WTC11 (cell line): ENCODE results near the gene TMCC1. TPM values are rescaled to one million over a fixed set of nuclear protein-coding genes. Genes with fewer than 3 reads are reported as not detected.

ENCODE experiments used
- ATAC-seq: fragments of 200-7000 bp; cut with Tn5 transposase; 2 replicates; pipeline ENCODE4 v1.10.0; 2021; ENCODE audit warnings: mild to moderate bottlenecking, moderate library complexity
- CTCF ChIA-PET: fragments of 300-600 bp; sonication (Branson Sonifier 250); formaldehyde crosslinking; loops from one replicate; lab custom pipeline; 2021; ENCODE audit warnings: antibody characterized with exemption; lab: Charles Lee
- POLR2A ChIA-PET: fragments of 350-600 bp; sonication (Branson Sonifier 250); formaldehyde crosslinking; loops from one replicate; lab custom pipeline; 2021; ENCODE audit warnings: antibody characterized with exemption; lab: Charles Lee
- DNase-seq: peaks from one replicate; pipeline ENCODE4 v3.0.0; 2021; ENCODE audit warnings: low spot score
- H3K27ac Mint-ChIP-seq: 2 replicates; pipeline ENCODE4 v1.8.0; 2021; ENCODE audit warnings: mixed read lengths
- H3K27me3 Mint-ChIP-seq: 2 replicates; pipeline ENCODE4 v1.8.0; 2021; ENCODE audit warnings: low read depth, mild to moderate bottlenecking, moderate library complexity, mixed read lengths
- H3K36me3 Mint-ChIP-seq: 2 replicates; pipeline ENCODE4 v1.8.0; 2021; ENCODE audit warnings: mixed read lengths
- H3K4me1 Mint-ChIP-seq: 2 replicates; pipeline ENCODE4 v1.8.0; 2022; ENCODE audit warnings: mixed read lengths
- H3K4me3 Mint-ChIP-seq: 2 replicates; pipeline ENCODE4 v1.8.0; 2021; ENCODE audit warnings: mild to moderate bottlenecking, moderate library complexity, mixed read lengths
- H3K9me3 Mint-ChIP-seq: 2 replicates; pipeline ENCODE4 v1.8.0; 2021; ENCODE audit warnings: mixed read lengths
- ATF1 ChIP-seq: sonication (generic); formaldehyde crosslinking; IDR thresholded peaks from 2 replicates; pipeline ENCODE4 v1.8.1; 2023; ENCODE audit warnings: mild to moderate bottlenecking, moderate library complexity, missing genetic modification reagents
- CREB1 ChIP-seq: sonication (generic); formaldehyde crosslinking; IDR thresholded peaks from 2 replicates; pipeline ENCODE4 v1.8.0; 2023; ENCODE audit warnings: mild to moderate bottlenecking, missing genetic modification reagents
- E2F5 ChIP-seq: sonication (generic); formaldehyde crosslinking; IDR thresholded peaks from 2 replicates; pipeline ENCODE4 v1.8.1; 2022; ENCODE audit warnings: mild to moderate bottlenecking, moderate library complexity, missing genetic modification reagents
- ERG ChIP-seq: fragments of 250-450 bp; sonication (Bioruptor Pico); IDR thresholded peaks from 2 replicates; pipeline ENCODE4 v1.8.0; 2021; ENCODE audit warnings: mild to moderate bottlenecking
- FOXP1 ChIP-seq: sonication (generic); formaldehyde crosslinking; IDR thresholded peaks from 2 replicates; pipeline ENCODE4 v1.8.0; 2022; ENCODE audit warnings: missing genetic modification reagents, mild to moderate bottlenecking, moderate library complexity, borderline replicate concordance
- GABPB1 ChIP-seq: sonication (generic); formaldehyde crosslinking; IDR thresholded peaks from 2 replicates; pipeline ENCODE4 v1.8.1; 2023; ENCODE audit warnings: mild to moderate bottlenecking, missing genetic modification reagents
- HMGA2 ChIP-seq: fragments of 250-450 bp; sonication (Bioruptor Pico); IDR thresholded peaks from 2 replicates; pipeline ENCODE4 v1.4.0; 2021; ENCODE audit warnings: mild to moderate bottlenecking, moderate library complexity
- JAZF1 ChIP-seq: fragments of 250-450 bp; sonication (Bioruptor Pico); IDR thresholded peaks from 2 replicates; pipeline ENCODE4 v1.9.0; 2021; ENCODE audit warnings: moderate library complexity, mild to moderate bottlenecking, inconsistent platforms
- KAT7 ChIP-seq: sonication (generic); formaldehyde crosslinking; IDR thresholded peaks from 2 replicates; pipeline ENCODE4 v1.8.1; 2023; ENCODE audit warnings: missing genetic modification reagents, mild to moderate bottlenecking, borderline replicate concordance
- MYBL2 ChIP-seq: sonication (generic); formaldehyde crosslinking; IDR thresholded peaks from 2 replicates; pipeline ENCODE4 v1.8.1; 2023; ENCODE audit warnings: mild to moderate bottlenecking, moderate library complexity, missing genetic modification reagents
- NR1H2 ChIP-seq: sonication (generic); formaldehyde crosslinking; IDR thresholded peaks from 2 replicates; pipeline ENCODE4 v1.9.0; 2021; ENCODE audit warnings: mild to moderate bottlenecking, moderate library complexity, missing genetic modification reagents
- NR2C2 ChIP-seq: sonication (generic); formaldehyde crosslinking; IDR thresholded peaks from 2 replicates; pipeline ENCODE4 v1.8.0; 2022; ENCODE audit warnings: mild to moderate bottlenecking, missing genetic modification reagents
- NR3C1 ChIP-seq: sonication (generic); formaldehyde crosslinking; conservative IDR thresholded peaks from 2 replicates; pipeline ENCODE4 v1.8.1; 2023; ENCODE audit warnings: low read depth, mild to moderate bottlenecking, missing genetic modification reagents
- TCF7 ChIP-seq: sonication (generic); formaldehyde crosslinking; IDR thresholded peaks from 2 replicates; pipeline ENCODE4 v1.8.0; 2022; ENCODE audit warnings: mild to moderate bottlenecking, low read depth, missing genetic modification reagents, moderate library complexity
- ZNF512 ChIP-seq: sonication (generic); formaldehyde crosslinking; IDR thresholded peaks from 2 replicates; pipeline ENCODE4 v1.8.1; 2022; ENCODE audit warnings: missing genetic modification reagents, borderline replicate concordance
- ZNF532 ChIP-seq: fragments of 250-450 bp; sonication (Bioruptor Pico); IDR thresholded peaks from 2 replicates; pipeline ENCODE4 v1.9.0; 2021; ENCODE audit warnings: mild to moderate bottlenecking, borderline replicate concordance
- total RNA-seq: library from RNA; stranded (reverse); gene quantifications from 3 replicates; pipeline ENCODE4 v1.2.3, GENCODE V29; 2021
- TF ChIP-seq, protein P1 (sequence below): sonication (generic); formaldehyde crosslinking; IDR thresholded peaks from 2 replicates; pipeline ENCODE4 v1.8.1; 2022; ENCODE audit warnings: low read depth, mild to moderate bottlenecking, moderate library complexity, missing genetic modification reagents, borderline replicate concordance
- TF ChIP-seq, protein P2 (sequence below): sonication (generic); formaldehyde crosslinking; IDR thresholded peaks from 2 replicates; pipeline ENCODE4 v1.8.0; 2022; ENCODE audit warnings: mild to moderate bottlenecking, missing genetic modification reagents

TMCC1 gene
- total RNA-seq, 1 experiment from 2014 or later: 29.3 TPM

DNA sequence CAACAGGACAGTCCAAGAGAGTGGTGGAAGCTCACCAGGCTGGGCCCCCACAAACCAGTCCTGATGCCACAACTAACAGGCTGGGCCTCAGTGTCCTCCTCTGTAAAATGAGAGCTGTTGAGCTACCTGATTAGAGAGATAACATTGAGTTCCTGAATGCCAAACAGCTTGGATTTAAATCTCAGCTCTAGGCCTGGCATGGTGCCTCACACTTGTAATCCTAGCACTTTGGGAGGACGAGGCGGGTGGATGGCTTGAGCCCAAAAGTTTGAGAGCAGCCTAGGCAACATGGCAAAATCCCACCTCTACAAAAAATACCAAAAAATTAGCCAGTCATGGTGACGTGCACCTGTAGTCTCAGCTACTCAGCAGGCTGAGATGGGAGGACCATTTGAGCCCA is 20.1 kb upstream of the TMCC1 start:
- Mint-ChIP-seq H3K9me3 (peaks cover 52% of the 10 kb centered on the region), H3K4me3 (no peak overlapping the region), H3K27me3 (peaks cover 4% of the 10 kb centered on the region), H3K36me3 (peaks cover 25% of the 10 kb centered on the region), H3K4me1 (no peaks in the 10 kb centered on the region), H3K27ac (no peak overlapping the region)
- ATAC-seq: no peak
- DNase-seq: no peak
- CTCF ChIA-PET: interaction anchor here (0.7 kb wide), 1 partner anchor 287 kb away, joined by 3 read pairs; no protein-coding TSS in a partner anchor
- TF ChIP-seq TCF7 (no peak), JAZF1 (no peak), ERG (CRISPR knock-in tag) (no peak), NR3C1 (CRISPR knock-in tag) (no peak), ATF1 (CRISPR knock-in tag) (no peak), CREB1 (CRISPR knock-in tag) (no peak), FOXP1 (CRISPR knock-in tag) (no peak), ZNF532 (CRISPR knock-in tag) (no peak), MYBL2 (CRISPR knock-in tag) (no peak), HMGA2 (CRISPR knock-in tag) (no peak), NR2C2 (CRISPR knock-in tag) (no peak), GABPB1 (CRISPR knock-in tag) (no peak), KAT7 (CRISPR knock-in tag) (no peak), ZNF512 (CRISPR knock-in tag) (no peak), E2F5 (no peak), NR1H2 (CRISPR knock-in tag) (no peak)
- TF ChIP-seq, protein P1, sequence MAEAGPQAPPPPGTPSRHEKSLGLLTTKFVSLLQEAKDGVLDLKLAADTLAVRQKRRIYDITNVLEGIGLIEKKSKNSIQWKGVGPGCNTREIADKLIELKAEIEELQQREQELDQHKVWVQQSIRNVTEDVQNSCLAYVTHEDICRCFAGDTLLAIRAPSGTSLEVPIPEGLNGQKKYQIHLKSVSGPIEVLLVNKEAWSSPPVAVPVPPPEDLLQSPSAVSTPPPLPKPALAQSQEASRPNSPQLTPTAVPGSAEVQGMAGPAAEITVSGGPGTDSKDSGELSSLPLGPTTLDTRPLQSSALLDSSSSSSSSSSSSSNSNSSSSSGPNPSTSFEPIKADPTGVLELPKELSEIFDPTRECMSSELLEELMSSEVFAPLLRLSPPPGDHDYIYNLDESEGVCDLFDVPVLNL: no peak
- TF ChIP-seq, protein P2, sequence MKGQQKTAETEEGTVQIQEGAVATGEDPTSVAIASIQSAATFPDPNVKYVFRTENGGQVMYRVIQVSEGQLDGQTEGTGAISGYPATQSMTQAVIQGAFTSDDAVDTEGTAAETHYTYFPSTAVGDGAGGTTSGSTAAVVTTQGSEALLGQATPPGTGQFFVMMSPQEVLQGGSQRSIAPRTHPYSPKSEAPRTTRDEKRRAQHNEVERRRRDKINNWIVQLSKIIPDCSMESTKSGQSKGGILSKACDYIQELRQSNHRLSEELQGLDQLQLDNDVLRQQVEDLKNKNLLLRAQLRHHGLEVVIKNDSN (CRISPR knock-in tag): no peak
- POLR2A ChIA-PET: no interaction called here
